ENCODE measurements around the gene EXOC4. TPM values are rescaled to one million over a fixed set of nuclear protein-coding genes. Genes with fewer than 3 reads are reported as not detected.

EXOC4 gene
- total and polyA plus RNA-seq, 2 of the 8 experiments (the other 6 are each of a cell fraction or from before 2014, with no cell fraction given), result 27.0 to 67.3 TPM

- H4K8ac ChIP-seq (ENCODE audit: extremely low read depth, insufficient read depth, low read length), result no peak overlapping the region
- no peak overlapping the region for H3K27ac ChIP-seq (ENCODE audit: low read depth, low read length)
- H3K4me2 ChIP-seq (ENCODE audit: insufficient read depth in 1 of 2, low read depth in 2 of 2, low read length in 2 of 2), result no peak overlapping the region
- H3K4me3 ChIP-seq (ENCODE audit: extremely low read depth in 1 of 4, insufficient read depth in 2 of 4, low read depth in 3 of 4, low read length in 4 of 4), result no peak overlapping the region
- H3K56ac ChIP-seq (replicated peaks; ENCODE audit: insufficient read length, low read depth, low read length), result no peak overlapping the region
- H3K4ac ChIP-seq (replicated peaks; ENCODE audit: insufficient read length, low read depth, low read length), result no peak overlapping the region
- H3K23ac ChIP-seq (ENCODE audit: insufficient read length), result no peak overlapping the region
- no peaks in the 10 kb centered on the region for H3K79me2 ChIP-seq (ENCODE audit: control insufficient read depth in 1 of 2, insufficient read depth in 2 of 2, low read length in 2 of 2)
- ChIA-PET CTCF (ENCODE audit: partially characterized antibody) (no interaction called here), POLR2A (ENCODE audit: partially characterized antibody) (no interaction called here)
- no peak overlapping the region for H2BK12ac ChIP-seq (ENCODE audit: low read depth, low read length)
- no peak overlapping the region for H2BK15ac ChIP-seq (ENCODE audit: low read length)
- H3K79me1 ChIP-seq (ENCODE audit: low read depth, low read length), result no peaks in the 10 kb centered on the region
- H2BK20ac ChIP-seq (ENCODE audit: low read length), result no peak overlapping the region
- H3K27me3 ChIP-seq (replicated peaks in 1 of 4; ENCODE audit: control insufficient read depth in 3 of 4, extremely low read depth in 1 of 4, insufficient read depth in 3 of 4, low read length in 3 of 4), result no peaks in the 10 kb centered on the region
- DNase-seq (ENCODE audit: low read depth in 1 of 2, low spot score in 2 of 2) (no peak), FAIRE-seq (no peak)
- H3K23me2 ChIP-seq (ENCODE audit: low read depth, low read length), result no peaks in the 10 kb centered on the region
- no peak overlapping the region for H4K5ac ChIP-seq (ENCODE audit: insufficient read length, low read depth, low read length)
- no peak overlapping the region for H3K14ac ChIP-seq (ENCODE audit: insufficient read length)
- H4K20me1 ChIP-seq (replicated peaks in 1 of 2; ENCODE audit: control insufficient read depth in 1 of 2, insufficient read depth in 2 of 2, low read length in 2 of 2), result no peaks in the 10 kb centered on the region
- H3K9me3 ChIP-seq (ENCODE audit: insufficient read depth in 2 of 2, low read depth in 1 of 2, low read length in 1 of 2), result no peaks in the 10 kb centered on the region; a peak in 1 of 4 replicates
- peaks cover 0 to 5% (median 0%) of the 10 kb centered on the region in 4 experiments; a peak in 1 of 7 replicates for H3K4me1 ChIP-seq (replicated peaks in 1 of 4; ENCODE audit: control insufficient read depth in 3 of 4, insufficient read depth in 4 of 4, low read length in 3 of 4)
- H2AK5ac ChIP-seq (ENCODE audit: low read depth, low read length), result no peak overlapping the region
- WGBS, 2 experiments (ENCODE audit: extremely low coverage in 1 of 2, insufficient coverage in 1 of 2, insufficient read length in 1 of 2, insufficient replicate concordance in 2 of 2, low coverage in 1 of 2, low lambda C conversion rate in 2 of 2, missing lambda C conversion rate in 1 of 2), result 81% methylated on average over 2 of the region's 2 CpGs; no CpG with 5 or more reads in 1 of the 2 experiments
- H4K91ac ChIP-seq (replicated peaks; ENCODE audit: insufficient read length, low read length), result no peak overlapping the region
- no peak overlapping the region for H3K18ac ChIP-seq (ENCODE audit: extremely low read depth, low read length)
- H2BK5ac ChIP-seq (ENCODE audit: low read depth, low read length), result no peak overlapping the region
- no peak overlapping the region for H2BK120ac ChIP-seq (replicated peaks; ENCODE audit: low read depth, low read length)
- H2AFZ ChIP-seq (ENCODE audit: low read length), result no peak overlapping the region
- no peaks in the 10 kb centered on the region; a peak in 1 of 8 replicates for H3K36me3 ChIP-seq (ENCODE audit: control insufficient read depth in 2 of 4, insufficient read depth in 4 of 4, low read length in 3 of 4)
- H3K9ac ChIP-seq (replicated peaks in 1 of 4; ENCODE audit: extremely low read depth in 1 of 4, low read depth in 3 of 4, low read length in 3 of 4), result no peak overlapping the region
- TF ChIP-seq RXRA (IDR thresholded peaks at IDR 0.05; ENCODE audit: insufficient read depth, low read depth, low read length) (no peak), HDAC2 (IDR thresholded peaks at IDR 0.05; ENCODE audit: borderline replicate concordance in 1 of 2, low read depth in 2 of 2, low read length in 2 of 2) (no peak), NRF1 (IDR thresholded peaks at IDR 0.05; ENCODE audit: low read depth, low read length) (no peak), SUZ12 (IDR thresholded peaks at IDR 0.05; ENCODE audit: low read length) (no peak), EGR1 (IDR thresholded peaks at IDR 0.05; ENCODE audit: borderline replicate concordance, low read depth, low read length) (no peak), BCL11A (IDR thresholded peaks at IDR 0.05; ENCODE audit: low read depth in 2 of 2, low read length in 2 of 2) (no peak), TAF1 (IDR thresholded peaks at IDR 0.05; ENCODE audit: low read depth, low read length) (no peak), SP1 (IDR thresholded peaks at IDR 0.05; ENCODE audit: low read depth, low read length) (no peak), TAF7 (optimal IDR thresholded peaks at IDR 0.05; ENCODE audit: borderline replicate concordance, low read depth, low read length) (no peak), CTCF (IDR thresholded peaks at IDR 0.05; ENCODE audit: control extremely low read depth in 1 of 3, insufficient read depth in 1 of 3, low read depth in 1 of 3, low read length in 3 of 3) (no peak), TBP (IDR thresholded peaks at IDR 0.05; ENCODE audit: low read depth, low read length) (no peak), MAFK (IDR thresholded peaks at IDR 0.05; ENCODE audit: low read depth, low read length) (no peak), SP2 (IDR thresholded peaks at IDR 0.05; ENCODE audit: low read length) (no peak)
These were observed 390.0 kb downstream of the EXOC4 start for GRCh38 chr7:133642907-133643306.
